DMS 273 (cell line): ENCODE data around the gene LRP10.
"Not testable (repeated sequence)": the region's sequence is repeated elsewhere in the genome, so short reads cannot be mapped to it uniquely, and the experiment has no call there.

Experiments
- DNase-seq: peaks from one replicate; lab custom pipeline; 2025; ENCODE audit not compliant: unreplicated experiment; lab: John Stamatoyannopoulos, UW

Gene LRP10

DNA sequence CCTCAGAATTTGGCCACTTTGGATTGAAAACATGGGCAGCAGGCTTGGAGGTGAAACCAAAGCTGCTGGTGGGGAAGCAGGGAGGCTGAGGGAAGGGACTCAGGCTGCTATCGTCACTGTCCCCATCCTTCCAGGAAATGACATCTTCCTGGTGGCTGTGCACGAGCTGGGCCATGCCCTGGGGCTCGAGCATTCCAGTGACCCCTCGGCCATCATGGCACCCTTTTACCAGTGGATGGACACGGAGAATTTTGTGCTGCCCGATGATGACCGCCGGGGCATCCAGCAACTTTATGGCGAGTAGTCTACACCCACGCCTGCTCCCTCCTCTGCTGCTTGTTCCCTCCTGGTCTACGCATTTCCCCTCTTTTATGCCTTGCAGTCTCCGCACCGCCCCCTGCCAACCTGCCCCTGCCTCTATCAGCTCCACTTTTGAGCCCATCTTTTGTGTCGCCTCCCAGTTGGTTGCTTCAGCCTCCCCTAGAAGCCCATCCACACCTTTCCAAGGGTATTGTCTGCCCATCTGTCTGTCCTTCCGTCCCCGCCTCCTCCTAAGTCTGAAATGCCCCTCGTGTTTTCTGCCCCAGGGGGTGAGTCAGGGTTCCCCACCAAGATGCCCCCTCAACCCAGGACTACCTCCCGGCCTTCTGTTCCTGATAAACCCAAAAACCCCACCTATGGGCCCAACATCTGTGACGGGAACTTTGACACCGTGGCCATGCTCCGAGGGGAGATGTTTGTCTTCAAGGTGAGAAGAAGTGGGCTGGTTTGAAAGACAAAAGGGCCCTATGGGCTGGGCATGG, 28.2 kb upstream of the LRP10 start:
- DNase-seq = no peak

DNA sequence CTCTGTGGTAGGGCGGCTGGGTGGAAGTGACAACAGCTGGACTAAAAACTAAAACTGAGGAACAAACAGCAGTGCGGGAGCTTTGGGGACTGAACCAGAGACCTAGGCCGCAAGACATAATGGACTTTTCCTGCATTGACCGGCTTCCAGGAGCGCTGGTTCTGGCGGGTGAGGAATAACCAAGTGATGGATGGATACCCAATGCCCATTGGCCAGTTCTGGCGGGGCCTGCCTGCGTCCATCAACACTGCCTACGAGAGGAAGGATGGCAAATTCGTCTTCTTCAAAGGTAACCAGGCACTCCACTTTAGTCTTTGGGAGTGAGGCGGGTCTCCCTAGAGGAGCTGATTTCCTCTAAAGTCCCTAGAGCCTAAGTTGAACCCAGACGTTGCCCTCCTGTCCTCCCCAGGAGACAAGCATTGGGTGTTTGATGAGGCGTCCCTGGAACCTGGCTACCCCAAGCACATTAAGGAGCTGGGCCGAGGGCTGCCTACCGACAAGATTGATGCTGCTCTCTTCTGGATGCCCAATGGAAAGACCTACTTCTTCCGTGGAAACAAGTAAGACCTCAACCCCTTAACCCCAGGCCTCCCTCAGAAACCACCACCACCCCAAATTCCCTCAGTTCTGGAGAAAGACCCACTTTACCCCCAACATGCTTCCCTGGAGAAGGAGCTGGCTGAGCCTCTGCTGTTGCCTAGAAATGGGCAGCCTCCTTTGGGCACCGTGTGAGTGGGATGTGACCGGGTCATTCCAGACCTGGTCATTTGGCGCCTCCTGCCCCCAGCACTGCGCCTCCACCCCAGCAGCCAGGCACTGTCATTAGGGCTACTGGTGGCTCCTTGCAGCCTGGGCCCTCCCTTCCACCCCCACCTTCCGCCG, 27.1 kb upstream of the LRP10 start:
- no peak for DNase-seq

DNA sequence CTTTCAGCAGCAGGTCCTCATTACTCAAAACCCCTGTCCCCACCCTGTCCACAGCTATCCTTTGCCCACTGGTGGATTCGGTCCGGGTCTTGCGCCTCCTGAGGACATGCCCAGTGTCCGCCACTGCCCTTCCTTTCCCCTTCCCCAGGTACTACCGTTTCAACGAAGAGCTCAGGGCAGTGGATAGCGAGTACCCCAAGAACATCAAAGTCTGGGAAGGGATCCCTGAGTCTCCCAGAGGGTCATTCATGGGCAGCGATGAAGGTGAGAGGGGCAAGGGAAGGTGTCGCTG, 26.5 kb upstream of the LRP10 start:
- no peak for DNase-seq

DNA sequence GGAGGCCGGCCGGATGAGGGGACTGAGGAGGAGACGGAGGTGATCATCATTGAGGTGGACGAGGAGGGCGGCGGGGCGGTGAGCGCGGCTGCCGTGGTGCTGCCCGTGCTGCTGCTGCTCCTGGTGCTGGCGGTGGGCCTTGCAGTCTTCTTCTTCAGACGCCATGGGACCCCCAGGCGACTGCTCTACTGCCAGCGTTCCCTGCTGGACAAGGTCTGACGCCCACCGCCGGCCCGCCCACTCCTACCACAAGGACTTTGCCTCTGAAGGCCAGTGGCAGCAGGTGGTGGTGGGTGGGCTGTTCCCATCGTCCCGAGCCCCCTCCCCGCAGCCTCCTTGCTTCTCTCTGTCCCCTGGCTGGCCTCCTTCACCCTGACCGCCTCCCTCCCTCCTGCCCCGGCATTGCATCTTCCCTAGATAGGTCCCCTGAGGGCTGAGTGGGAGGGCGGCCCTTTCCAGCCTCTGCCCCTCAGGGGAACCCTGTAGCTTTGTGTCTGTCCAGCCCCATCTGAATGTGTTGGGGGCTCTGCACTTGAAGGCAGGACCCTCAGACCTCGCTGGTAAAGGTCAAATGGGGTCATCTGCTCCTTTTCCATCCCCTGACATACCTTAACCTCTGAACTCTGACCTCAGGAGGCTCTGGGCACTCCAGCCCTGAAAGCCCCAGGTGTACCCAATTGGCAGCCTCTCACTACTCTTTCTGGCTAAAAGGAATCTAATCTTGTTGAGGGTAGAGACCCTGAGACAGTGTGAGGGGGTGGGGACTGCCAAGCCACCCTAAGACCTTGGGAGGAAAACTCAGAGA, 25.5 kb upstream of the LRP10 start:
- no peak for DNase-seq

DNA sequence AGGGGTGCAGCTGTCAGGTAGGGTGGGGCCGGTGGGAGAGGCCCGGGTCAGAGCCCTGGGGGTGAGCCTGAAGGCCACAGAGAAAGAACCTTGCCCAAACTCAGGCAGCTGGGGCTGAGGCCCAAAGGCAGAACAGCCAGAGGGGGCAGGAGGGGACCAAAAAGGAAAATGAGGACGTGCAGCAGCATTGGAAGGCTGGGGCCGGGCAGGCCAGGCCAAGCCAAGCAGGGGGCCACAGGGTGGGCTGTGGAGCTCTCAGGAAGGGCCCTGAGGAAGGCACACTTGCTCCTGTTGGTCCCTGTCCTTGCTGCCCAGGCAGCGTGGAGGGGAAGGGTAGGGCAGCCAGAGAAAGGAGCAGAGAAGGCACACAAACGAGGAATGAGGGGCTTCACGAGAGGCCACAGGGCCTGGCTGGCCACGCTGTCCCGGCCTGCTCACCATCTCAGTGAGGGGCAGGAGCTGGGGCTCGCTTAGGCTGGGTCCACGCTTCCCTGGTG, 24.7 kb upstream of the LRP10 start:
- DNase-seq = no peak

DNA sequence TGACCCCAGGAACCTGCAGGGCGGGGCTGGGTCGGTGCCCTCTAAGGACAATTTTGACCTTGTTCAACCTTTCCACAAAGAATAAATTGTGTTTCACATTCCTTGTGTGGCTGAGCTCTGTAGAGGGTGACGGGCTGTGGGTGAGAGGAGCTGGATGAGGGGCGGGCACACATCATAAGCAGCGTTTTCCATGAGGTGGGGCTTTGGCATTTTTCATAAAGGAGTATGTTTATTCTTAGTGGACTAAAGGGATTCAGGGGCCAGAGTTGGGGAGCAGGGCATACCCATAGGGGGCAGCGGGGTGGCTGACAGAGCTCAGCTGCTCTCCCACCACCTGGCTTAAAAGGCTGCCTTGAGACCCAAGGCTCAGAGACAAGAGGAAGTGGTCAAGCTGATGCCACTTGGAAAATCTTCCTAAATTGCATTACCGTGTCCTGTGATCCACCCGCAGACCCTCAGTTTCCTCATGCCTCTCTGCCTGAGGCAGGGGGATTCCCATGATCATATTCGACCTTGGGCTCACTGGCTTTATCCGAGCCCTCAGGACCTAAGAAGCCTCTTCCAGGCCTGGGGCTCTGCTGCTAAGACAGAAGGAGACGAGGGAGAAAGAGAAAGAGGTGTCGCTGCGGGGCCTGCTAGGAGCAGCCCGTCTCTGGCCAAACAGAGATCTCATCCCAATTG, 23.7 kb upstream of the LRP10 start:
- DNase-seq = peak; percentile 31

DNA sequence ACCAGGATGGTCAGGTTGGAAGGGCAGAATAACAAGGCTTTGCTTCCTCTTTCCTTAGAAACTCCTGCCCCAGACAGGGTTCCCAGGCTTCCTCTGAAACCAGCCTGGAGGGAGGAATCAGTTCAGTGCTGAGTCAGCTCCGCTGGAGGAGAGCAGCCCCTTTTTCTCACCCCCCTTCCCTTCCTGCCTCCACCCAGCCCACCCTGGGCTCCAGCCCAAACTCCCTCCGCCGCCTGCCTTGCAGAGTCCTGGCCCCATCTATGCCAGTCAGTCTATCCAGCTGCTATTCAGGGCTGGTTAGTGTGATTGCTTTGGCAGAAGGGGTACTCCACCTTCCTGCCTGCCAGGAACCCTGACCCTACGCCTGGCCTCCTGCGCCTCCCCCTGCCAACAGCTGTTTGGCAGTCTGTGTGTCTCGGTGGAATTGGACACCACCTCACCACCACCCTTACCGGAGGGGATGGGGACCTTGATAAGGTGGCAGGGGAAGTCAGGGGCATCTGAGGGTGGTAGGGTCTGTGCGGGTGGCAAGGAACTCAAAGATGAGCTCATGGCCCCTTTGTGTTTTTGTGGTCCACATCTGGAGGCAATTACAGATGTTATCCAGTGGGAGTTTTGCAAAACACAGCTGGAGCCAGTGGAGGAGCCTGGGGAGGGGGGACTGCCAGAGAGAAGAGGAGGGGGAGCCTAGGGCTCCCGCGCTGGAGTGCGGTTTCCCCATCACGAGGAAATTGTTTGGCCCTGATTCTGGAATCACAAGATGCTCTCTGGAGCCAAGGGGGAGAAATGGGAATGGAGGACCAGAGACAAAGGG, 23.0 kb upstream of the LRP10 start:
- peak; percentile 81 for DNase-seq

DNA sequence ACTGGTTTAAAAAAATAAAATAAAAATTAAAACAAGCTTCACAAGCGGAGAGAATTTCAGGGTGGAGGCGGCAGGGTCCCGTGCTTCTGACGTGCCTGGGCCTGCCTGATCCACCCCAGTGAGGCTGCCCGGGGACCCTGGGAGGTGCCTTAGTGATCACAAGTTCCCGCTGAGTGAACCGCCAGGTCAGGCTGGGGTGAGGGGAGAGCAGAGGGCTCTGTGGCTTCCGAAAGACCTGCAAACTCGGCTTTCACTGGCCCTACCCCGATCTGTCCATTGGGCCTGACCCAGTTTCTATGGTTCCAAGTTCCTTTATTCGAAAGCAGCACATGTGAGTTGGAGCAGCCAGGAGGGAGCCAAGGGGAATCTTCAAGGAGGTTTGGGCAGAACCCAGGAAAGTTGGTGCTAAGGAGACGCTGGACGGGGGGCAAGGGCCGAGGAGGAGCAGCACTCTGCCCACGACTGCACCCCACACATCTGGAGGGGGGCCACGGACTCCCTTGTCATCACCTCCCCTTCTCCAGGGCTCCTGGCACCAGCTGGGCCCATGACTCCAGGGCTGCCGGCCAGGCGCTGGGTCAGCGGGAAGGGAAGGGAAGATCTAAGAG, 22.2 kb upstream of the LRP10 start:
- peak; percentile 54 for DNase-seq

DNA sequence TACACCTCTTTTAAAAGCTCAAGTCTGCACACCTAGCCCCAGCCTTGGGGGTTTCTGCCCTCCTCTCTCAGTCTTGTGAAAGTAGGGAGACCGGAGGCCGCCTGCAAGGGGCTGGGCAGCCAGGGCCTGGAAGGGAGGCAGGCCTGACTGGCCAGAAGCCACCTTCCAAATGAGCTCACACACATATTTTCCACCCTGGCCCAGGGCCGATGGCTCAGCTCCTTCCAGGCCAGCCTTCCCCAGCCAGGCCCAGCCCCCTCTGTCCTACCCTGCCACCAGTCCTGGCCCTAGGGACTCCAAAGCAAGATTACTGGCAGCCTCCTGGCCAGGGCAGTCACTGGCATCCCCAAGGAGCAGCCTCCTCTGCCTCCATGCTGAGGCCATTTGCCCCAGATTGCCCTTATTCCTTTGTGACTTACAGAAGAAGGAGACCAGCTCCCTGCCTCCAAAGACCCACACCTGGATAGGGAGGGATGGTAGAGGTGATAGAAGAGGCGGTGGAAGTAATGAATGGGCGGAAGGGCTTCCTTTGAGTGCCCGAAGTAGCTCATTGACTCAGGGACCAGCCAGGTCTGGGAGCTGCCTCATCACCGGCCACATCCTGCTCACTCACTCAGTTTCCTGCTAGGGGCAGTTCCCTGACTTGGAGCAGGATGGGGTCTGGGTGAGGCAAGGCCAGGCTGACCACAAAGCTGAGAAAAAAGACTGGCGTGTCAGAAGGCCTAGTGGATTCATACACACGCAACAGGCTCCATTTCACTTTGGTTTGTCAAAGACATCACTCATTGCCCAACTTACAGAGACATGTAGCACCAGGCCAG, 20.4 kb upstream of the LRP10 start:
- no peak for DNase-seq

DNA sequence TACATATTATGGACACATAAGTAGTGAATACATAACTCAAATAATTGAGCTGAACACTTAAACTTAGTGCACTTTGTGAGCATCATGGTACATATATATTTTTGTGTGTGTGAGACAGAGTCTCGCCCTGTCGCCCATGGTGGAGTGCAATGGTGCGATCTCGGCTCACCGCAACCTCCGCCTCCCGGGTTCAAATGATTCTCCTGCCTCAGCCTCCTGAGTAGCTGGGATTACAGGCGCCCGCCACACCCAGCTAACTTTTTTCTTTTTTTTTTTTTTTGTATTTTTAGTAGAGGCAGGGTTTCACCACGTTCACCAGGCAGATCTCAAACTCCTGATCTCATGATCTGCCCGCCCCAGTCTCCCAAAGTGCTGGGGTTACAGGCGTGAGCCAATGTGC, 19.4 kb upstream of the LRP10 start:
- DNase-seq = not testable (repeated sequence)

DNA sequence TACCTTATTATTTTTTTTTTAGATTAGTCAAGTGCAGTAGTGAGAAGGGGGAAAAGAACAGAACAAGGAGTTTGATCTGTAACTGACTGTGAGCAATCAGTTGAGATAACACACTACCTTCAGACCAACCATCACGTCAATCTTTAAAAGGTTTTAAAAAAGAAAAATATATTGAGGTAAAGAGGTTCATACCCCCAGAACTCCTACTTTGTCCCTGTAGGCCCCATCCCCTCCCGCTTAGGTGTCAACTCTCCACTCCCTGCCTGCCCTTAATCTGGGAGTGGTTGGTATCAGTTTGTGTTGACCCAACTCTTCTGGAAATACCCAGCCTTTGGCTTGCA, 19.0 kb upstream of the LRP10 start:
- DNase-seq = no peak

DNA sequence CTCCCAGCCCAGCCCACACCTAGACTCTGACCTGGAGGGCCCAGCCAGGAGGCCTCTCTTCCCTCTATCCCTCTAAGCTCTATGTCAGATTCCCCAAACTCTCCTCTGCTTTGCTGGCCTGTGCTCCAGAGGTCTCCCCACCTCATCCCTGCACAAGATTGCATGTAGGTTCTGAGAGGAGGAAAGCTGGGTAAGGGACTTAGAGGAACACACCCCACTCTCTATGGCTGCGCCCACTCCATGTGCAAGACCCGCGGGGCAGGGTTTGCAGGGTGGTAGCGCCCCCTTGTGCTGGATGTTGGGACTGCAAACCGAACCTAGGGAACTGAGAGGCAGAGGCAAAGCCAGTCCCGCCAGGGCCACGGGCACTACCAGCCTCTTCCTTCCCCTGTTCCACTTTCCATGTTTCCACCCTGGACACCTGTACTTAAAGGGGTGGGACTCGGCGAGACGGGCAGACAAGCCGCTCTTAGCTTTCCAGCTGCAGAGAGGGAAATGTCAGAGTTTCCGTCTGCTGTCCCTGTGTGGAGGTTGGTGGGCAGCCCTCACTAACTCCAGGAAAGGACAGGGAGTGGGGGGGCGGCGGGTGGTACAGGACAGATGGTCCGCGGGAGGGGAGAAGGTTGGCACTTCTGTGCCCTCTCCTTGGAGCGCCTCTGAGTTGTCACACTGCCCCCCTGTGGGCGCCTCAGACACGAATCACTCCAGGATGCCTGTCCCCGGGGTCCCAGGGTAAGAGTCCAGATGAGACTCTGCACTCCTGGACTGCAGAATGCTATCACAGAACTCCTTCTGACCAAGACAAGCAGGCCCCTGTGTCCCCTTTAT, 18.4 kb upstream of the LRP10 start:
- peak; percentile 96 for DNase-seq

DNA sequence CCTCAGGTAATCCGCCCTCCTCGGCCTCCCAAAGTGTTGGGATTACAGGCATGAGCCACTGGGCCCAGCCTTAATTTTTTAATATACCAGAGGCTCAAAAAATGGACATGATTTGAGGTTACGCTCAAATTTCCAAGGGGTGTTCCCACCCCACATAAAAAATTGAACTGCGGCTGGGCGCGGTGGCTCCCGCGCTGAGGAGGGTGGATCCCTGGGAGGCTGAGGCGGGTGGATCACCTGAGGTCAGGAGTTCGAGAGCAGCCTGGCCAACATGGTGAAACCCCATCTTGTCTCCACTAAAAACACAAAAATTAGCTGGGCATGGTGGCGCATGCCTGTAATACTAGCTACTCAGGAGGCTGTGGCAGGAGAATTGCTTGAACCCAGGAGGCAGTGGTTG, 17.2 kb upstream of the LRP10 start:
- not testable (repeated sequence) for DNase-seq

DNA sequence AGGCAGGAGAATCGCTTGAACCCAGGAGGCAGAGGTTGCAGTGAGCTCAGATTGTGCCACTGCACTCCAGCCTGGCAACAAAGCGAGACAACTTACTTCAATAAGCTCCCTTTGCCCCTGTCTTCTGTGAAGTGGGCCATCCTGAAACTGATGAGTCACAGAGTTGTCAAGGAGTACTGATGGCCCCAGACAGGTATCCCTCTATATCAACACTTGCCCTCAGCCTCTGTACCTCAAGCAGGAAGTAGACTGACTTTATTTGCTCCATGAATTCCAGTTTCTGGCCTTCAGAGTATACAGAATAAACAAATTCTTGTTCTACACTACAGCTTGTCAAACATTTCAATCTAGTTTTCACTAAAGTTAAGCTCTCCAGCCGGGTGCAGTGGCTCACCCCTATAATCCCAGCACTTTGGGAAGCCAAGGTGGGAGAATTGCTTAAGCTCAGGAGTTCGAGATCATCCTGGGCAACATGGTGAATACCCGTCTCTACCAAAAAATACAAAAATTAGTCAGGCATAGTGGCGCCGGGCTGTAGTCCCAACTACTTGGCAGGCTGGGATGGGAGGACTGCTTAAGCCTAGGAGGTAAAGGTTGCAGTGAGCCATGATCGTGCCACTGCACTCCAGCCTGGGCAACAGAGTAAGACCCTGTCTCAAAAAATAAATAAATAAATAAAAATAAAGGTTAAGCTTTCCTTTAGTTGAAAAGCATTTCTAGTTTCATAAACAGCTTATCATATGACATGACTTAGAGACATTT, 16.4 kb upstream of the LRP10 start:
- no peak for DNase-seq

DNA sequence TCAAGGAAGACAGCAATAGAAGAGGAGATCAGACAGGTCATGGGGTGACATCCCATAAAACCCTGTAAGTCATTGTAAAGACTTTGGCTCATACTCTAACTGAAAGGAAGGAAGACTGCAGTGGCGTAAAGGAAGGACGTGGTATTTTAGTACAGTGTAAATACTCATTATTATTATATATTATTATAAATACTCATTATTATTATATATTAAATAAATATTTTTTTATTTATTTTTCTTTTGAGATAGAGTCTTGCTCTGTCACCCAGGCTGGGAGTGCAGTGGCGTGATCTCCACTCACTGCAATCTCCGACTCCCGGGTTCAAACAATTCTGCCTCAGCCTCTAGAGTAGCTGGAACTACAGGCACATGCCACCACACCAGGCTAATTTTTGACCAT, 15.1 kb upstream of the LRP10 start:
- no peak for DNase-seq

DNA sequence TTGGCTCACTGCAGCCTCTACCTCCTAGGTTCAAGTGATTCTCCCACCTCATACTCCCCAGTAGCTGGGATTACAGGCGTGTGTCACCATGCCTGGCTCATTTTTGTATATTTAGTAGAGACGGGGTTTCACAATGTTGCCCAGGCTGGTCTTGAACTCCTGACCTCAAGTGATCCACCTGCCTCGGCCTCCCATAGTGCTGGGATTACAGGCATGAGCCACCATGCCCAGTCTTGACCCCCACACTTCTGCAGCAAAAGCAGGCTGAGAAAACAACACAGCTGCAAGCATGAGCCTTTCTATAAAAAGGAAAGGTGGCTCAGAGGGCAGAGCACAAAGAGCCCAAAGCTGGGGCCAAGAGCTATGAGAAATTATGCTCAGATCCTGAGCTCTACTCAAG, 11.2 kb upstream of the LRP10 start:
- not testable (repeated sequence) for DNase-seq

DNA sequence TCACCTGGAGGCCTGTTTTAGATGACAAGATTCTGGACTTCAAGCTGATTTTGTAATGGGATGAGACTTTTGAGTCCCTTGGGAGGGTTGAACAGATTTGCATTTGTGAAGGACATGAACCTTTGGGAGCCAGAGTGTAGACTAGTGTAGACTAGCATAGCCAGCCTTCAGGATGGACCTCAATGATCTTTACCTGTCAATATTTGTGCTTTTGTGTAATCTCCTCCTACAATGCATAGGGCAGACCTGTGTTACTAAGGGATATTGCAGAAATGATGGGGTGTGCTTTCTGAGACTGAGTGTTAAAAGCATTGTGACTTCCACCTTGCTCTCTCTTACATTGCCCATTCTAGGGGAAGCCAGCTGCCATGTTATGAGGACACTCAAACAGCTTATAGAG, 9.9 kb upstream of the LRP10 start:
- no peak for DNase-seq
